Parathyroid adenoma (tissue), 2 donors: ENCODE measurements around the gene CADM1.

ENCODE experiments used
- H2AFZ ChIP-seq: fragments of 300-600 bp; sonication (generic); one replicate; pipeline ENCODE4 v1.7.0; 2017; ENCODE audit warnings: antibody characterized with exemption, mild to moderate bottlenecking
- H3K27ac ChIP-seq: fragments of 300-600 bp; sonication (generic); one replicate; pipeline ENCODE4 v1.7.0; 2017
- H3K27me3 ChIP-seq: fragments of 300-600 bp; sonication (generic); one replicate; pipeline ENCODE4 v1.7.0; 2017; ENCODE audit warnings: low read length; ENCODE audit not compliant: control insufficient read depth, insufficient read depth
- H3K36me3 ChIP-seq: fragments of 300-600 bp; sonication (generic); one replicate; pipeline ENCODE4 v1.7.0; 2017; ENCODE audit warnings: low read length; ENCODE audit not compliant: control insufficient read depth, insufficient read depth
- H3K4me1 ChIP-seq: fragments of 300-600 bp; sonication (generic); one replicate; pipeline ENCODE4 v1.7.0; 2017; ENCODE audit warnings: control low read depth
- H3K4me2 ChIP-seq: fragments of 300-600 bp; sonication (generic); one replicate; pipeline ENCODE4 v1.7.0; 2017; ENCODE audit warnings: low read length
- H3K4me3 ChIP-seq: fragments of 300-600 bp; sonication (generic); one replicate; pipeline ENCODE4 v1.7.0; 2017; ENCODE audit warnings: low read depth, low read length
- H3K79me2 ChIP-seq: fragments of 300-600 bp; sonication (generic); one replicate; pipeline ENCODE4 v1.7.0; 2017; ENCODE audit warnings: control low read depth
- H3K9ac ChIP-seq: fragments of 300-600 bp; sonication (generic); one replicate; pipeline ENCODE4 v1.7.0; 2017; ENCODE audit warnings: mild to moderate bottlenecking
- H3K9me3 ChIP-seq: fragments of 300-600 bp; sonication (generic); one replicate; pipeline ENCODE4 v1.7.0; 2017; ENCODE audit warnings: low read length; ENCODE audit not compliant: control insufficient read depth
- CTCF ChIP-seq: fragments of 300-600 bp; sonication (generic); IDR thresholded peaks from one replicate; pipeline ENCODE4 v1.7.0; 2017; ENCODE audit warnings: antibody characterized with exemption, mild to moderate bottlenecking
- donor health status: primary hyperparathyroidism.

Gene CADM1

GRCh38 chr11:115378557-115378956 is 125.7 kb downstream of the CADM1 start:
- TF ChIP-seq CTCF = no peak
- H3K27me3 ChIP-seq = no peaks in the 10 kb centered on the region

GRCh38 chr11:115377882-115378296 is 126.3 kb downstream of the CADM1 start:
- Histone ChIP-seq H3K9me3 (no peaks in the 10 kb centered on the region), H3K9ac (no peak overlapping the region), H3K4me1 (no peaks in the 10 kb centered on the region), H3K27ac (no peak overlapping the region), H3K4me3 (no peak overlapping the region), H3K36me3 (no peaks in the 10 kb centered on the region), H3K4me2 (no peak overlapping the region), H3K79me2 (no peaks in the 10 kb centered on the region), H3K27me3 (no peaks in the 10 kb centered on the region), H2AFZ (no peak overlapping the region)
- TF ChIP-seq CTCF = no peak

More at GRCh38 chr11:115378557-115378956, 125.7 kb downstream of the CADM1 start:
- H2AFZ ChIP-seq = no peak overlapping the region
- no peaks in the 10 kb centered on the region for H3K36me3 ChIP-seq
- no peaks in the 10 kb centered on the region for H3K79me2 ChIP-seq
- no peaks in the 10 kb centered on the region for H3K4me1 ChIP-seq
- H3K4me2 ChIP-seq = no peak overlapping the region
- H3K4me3 ChIP-seq = no peak overlapping the region
- H3K9ac ChIP-seq = no peak overlapping the region
- no peak overlapping the region for H3K27ac ChIP-seq
- H3K9me3 ChIP-seq = no peaks in the 10 kb centered on the region

- Histone ChIP-seq H3K27me3 (no peaks in the 10 kb centered on the region), H3K4me1 (no peaks in the 10 kb centered on the region), H3K36me3 (no peaks in the 10 kb centered on the region), H3K79me2 (no peaks in the 10 kb centered on the region), H3K4me2 (no peak overlapping the region), H3K9ac (no peak overlapping the region), H3K4me3 (no peak overlapping the region), H2AFZ (no peak overlapping the region), H3K9me3 (no peaks in the 10 kb centered on the region), H3K27ac (no peak overlapping the region)
- no peak for TF ChIP-seq CTCF
Measured at GRCh38 chr11:115368616-115369015, 135.6 kb downstream of the CADM1 start.

GRCh38 chr11:115366826-115367225 is 137.4 kb downstream of the CADM1 start:
- no peak overlapping the region for H3K4me2 ChIP-seq
- no peaks in the 10 kb centered on the region for H3K79me2 ChIP-seq
- no peaks in the 10 kb centered on the region for H3K36me3 ChIP-seq
- no peak overlapping the region for H3K4me3 ChIP-seq
- no peak overlapping the region for H3K9ac ChIP-seq
- no peak for TF ChIP-seq CTCF
- no peak overlapping the region for H2AFZ ChIP-seq
- no peaks in the 10 kb centered on the region for H3K9me3 ChIP-seq
- no peaks in the 10 kb centered on the region for H3K4me1 ChIP-seq
- no peaks in the 10 kb centered on the region for H3K27me3 ChIP-seq
- H3K27ac ChIP-seq = no peak overlapping the region

GRCh38 chr11:115365907-115366306 is 138.3 kb downstream of the CADM1 start:
- H3K9me3 ChIP-seq = no peaks in the 10 kb centered on the region
- H3K4me2 ChIP-seq = no peak overlapping the region
- H3K27me3 ChIP-seq = no peaks in the 10 kb centered on the region
- no peaks in the 10 kb centered on the region for H3K36me3 ChIP-seq
- no peak overlapping the region for H3K9ac ChIP-seq
- H3K79me2 ChIP-seq = no peaks in the 10 kb centered on the region
- no peak for TF ChIP-seq CTCF
- no peak overlapping the region for H3K4me3 ChIP-seq
- H3K4me1 ChIP-seq = no peaks in the 10 kb centered on the region
- no peak overlapping the region for H2AFZ ChIP-seq
- H3K27ac ChIP-seq = no peak overlapping the region
